GM21717 (cell line): ENCODE results near the gene ITPRIP.

Experiments used
- ATAC-seq: cut with Tn5 transposase; IDR thresholded peaks from one replicate; pipeline ENCODE4 v1.9.1; 2021; ENCODE audit warnings: mild to moderate bottlenecking, moderate library complexity; ENCODE audit not compliant: unreplicated experiment

Gene ITPRIP

GRCh38 chr10:104309980-104310978, 28.0 kb downstream of the ITPRIP start:
- no peak for ATAC-seq

GRCh38 chr10:104308439-104308903, 29.8 kb downstream of the ITPRIP start:
- ATAC-seq = peak; percentile 82

- ATAC-seq = no peak
Observed at GRCh38 chr10:104307576-104308438, 30.5 kb downstream of the ITPRIP start.

- ATAC-seq = no peak
Observed at GRCh38 chr10:104306897-104307296, 31.4 kb downstream of the ITPRIP start.

GRCh38 chr10:104304927-104305326, 33.3 kb downstream of the ITPRIP start:
- no peak for ATAC-seq

GRCh38 chr10:104304356-104304745, 33.9 kb downstream of the ITPRIP start:
- no peak for ATAC-seq

GRCh38 chr10:104303594-104304355, 34.5 kb downstream of the ITPRIP start:
- ATAC-seq = no peak

GRCh38 chr10:104301907-104302690, 36.2 kb downstream of the ITPRIP start:
- no peak for ATAC-seq

GRCh38 chr10:104300736-104301292, 37.5 kb downstream of the ITPRIP start:
- no peak for ATAC-seq

- ATAC-seq = no peak
Observed at GRCh38 chr10:104300002-104300735, 38.1 kb downstream of the ITPRIP start.

- no peak for ATAC-seq
Observed at GRCh38 chr10:104299031-104299904, 39.0 kb downstream of the ITPRIP start.

- ATAC-seq = no peak
Observed at GRCh38 chr10:104297697-104298660, 40.3 kb downstream of the ITPRIP start.

GRCh38 chr10:104296687-104297436, 41.4 kb downstream of the ITPRIP start:
- ATAC-seq = no peak

GRCh38 chr10:104293781-104294321, 44.4 kb downstream of the ITPRIP start:
- ATAC-seq = no peak

GRCh38 chr10:104293011-104293410, 45.3 kb downstream of the ITPRIP start:
- no peak for ATAC-seq

GRCh38 chr10:104291439-104291951, 46.8 kb downstream of the ITPRIP start:
- peak; percentile 97 for ATAC-seq
